Inflammatory macrophage treated with lipopolysaccharide for 4 hours (primary cell): Measurements from ENCODE around the gene RRP36.

ENCODE experiments used
- DNase-seq: peaks from one replicate; pipeline ENCODE4 v3.0.0-alpha.2; 2020

Gene RRP36

GRCh38 chr6:43074847-43075669, 53.6 kb downstream of the RRP36 start:
- DNase-seq, result no peak

DNA sequence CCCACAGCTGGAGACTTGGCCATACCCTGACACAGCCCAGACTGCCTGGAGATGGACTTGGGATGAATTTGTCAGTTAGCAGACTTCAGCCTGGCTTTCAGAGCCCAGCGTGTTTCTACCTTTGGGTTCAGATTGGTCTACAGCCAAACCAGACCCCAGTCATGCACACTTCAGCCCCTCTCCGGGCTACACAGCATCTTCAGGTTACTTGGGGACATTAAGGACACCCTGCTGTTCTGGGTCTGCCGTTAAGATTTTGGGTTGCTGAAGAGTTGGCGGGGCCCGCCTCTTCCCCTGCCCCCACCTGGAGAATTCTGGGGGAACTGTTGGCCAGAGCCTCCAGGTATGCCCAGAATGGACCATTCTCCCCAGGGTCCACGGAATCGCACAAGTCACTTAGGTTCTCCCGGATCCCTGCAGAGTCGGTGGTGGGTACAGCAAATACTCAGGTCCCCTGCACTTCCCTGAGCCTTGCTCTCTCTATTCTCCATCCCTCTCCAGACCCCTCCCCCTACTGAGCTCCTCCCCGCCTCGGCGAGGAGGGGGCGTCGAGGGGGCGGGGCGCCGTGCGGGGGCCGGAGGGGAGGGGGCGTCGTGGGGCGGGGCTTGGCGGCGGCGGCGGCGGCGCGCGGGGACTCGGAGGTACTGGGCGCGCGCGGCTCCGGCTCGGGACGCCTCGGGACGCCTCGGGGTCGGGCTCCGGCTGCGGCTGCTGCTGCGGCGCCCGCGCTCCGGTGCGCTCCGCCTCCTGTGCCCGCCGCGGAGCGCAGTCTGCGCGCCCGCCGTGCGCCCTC, 54.4 kb downstream of the RRP36 start, which contains the start of gene PTK7:
PTK7 (plus strand) TSS at position 645 of the 794 bp plus-strand sequence. CDS start 175 bp downstream, outside the sequence.
- DNase-seq, result no peak

DNA sequence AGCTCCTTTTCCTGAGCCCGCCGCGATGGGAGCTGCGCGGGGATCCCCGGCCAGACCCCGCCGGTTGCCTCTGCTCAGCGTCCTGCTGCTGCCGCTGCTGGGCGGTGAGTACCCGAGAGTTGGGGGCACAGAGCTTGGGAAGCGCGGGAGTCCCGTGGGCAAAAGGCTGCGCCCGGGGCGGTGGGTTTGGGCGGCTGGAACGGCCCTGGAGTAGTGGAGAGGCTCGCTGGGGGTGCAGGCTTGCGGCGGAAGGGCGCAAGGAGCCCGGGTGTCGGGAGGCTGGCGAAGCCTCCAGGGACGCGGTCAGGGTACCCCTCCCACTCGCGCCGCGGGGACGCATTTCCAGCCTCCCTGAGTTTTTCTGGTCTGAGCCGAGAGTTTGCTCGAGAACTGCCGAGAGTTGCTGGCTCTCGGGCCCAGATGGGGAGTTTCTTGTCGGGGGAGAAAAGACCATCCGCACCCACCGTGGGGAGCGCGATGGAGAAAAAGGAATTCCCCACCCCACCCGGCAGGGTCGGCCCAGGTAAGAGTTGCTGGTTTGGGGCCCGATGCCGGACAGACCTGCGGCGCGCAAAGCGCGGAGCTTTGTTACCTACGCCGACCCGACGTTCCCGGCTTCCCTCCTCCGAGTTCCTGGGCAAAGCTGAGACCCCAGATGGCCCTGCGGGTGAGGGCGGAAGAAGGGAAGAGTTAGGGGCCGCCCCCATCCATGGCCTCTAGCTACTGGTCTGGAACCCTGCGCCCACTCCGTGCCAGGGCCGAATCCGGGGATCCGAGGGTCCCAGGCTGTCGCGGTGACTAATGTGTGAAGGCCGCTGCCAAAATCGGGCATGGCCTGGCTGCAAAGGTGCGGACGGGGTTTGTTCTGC, 55.3 kb downstream of the RRP36 start:
- DNase-seq, result no peak

GRCh38 chr6:43077333-43077809, 55.9 kb downstream of the RRP36 start:
- no peak for DNase-seq

GRCh38 chr6:43077981-43078511, 56.6 kb downstream of the RRP36 start:
- DNase-seq, result no peak

DNA sequence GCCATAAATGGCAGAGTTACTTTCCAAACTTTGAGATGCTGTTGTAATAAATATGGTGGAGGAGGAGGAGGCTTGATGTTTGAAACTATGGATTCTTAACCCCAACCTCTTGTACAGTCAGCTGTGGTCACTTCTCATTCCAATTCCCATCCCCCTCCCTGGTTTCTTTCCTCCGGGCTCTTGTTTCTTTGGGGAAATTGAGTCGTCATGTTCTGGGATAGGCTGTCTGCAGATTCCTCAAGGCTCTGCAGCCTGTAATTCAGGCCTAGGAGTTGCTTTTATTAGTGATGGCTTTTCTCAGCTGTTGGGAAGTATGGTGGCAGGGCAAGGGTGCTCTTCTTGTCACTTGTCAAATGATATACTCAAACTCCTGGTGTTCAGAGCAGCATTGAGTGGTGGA, 57.3 kb downstream of the RRP36 start:
- no peak for DNase-seq
